Measurements from ENCODE around the gene PSIP1.

Gene PSIP1

GRCh38 chr9:15510789-15511575, at the start of gene PSIP1:
Gene PSIP1 (minus strand): TSS chr9:15510970. CDS start chr9:15510188, 782 bp downstream.
- TF ChIP-seq CTCF (conservative IDR thresholded peaks at IDR 0.05): no peak
- no peak for TF ChIP-seq ZFX (IDR thresholded peaks at IDR 0.05)
- H3K27ac ChIP-seq: peak within 1 kb of the TSS; percentile 89

GRCh38 chr9:15553528-15553898, 42.7 kb upstream of the PSIP1 start:
- peak overlapping the region; percentile 70 for H3K27ac ChIP-seq
- TF ChIP-seq ZFX (IDR thresholded peaks at IDR 0.05): no peak
- no peak for TF ChIP-seq CTCF (conservative IDR thresholded peaks at IDR 0.05)

- H3K27ac ChIP-seq: peak within 1 kb of the TSS; percentile 70
- TF ChIP-seq CTCF (conservative IDR thresholded peaks at IDR 0.05) (no peak), ZFX (IDR thresholded peaks at IDR 0.05) (peak; percentile 36)
These were observed 42.1 kb upstream of the PSIP1 start, which contains the start of gene CCDC171 for GRCh38 chr9:15552636-15553527. Gene CCDC171 (plus strand): TSS chr9:15553043. CDS start chr9:15564089, 11,046 bp downstream.

GRCh38 chr9:15549611-15550010, 38.8 kb upstream of the PSIP1 start:
- TF ChIP-seq CTCF (conservative IDR thresholded peaks at IDR 0.05) (no peak), ZFX (IDR thresholded peaks at IDR 0.05) (no peak)
- no peak overlapping the region for H3K27ac ChIP-seq

- H3K27ac ChIP-seq: no peak overlapping the region
- TF ChIP-seq ZFX (IDR thresholded peaks at IDR 0.05) (no peak), CTCF (conservative IDR thresholded peaks at IDR 0.05) (no peak)
These were observed 32.5 kb upstream of the PSIP1 start for GRCh38 chr9:15543047-15543813.

- TF ChIP-seq ZFX (IDR thresholded peaks at IDR 0.05): no peak
- TF ChIP-seq CTCF (conservative IDR thresholded peaks at IDR 0.05): no peak
- no peak overlapping the region for H3K27ac ChIP-seq
These were observed 31.9 kb upstream of the PSIP1 start for GRCh38 chr9:15542624-15543023.
